ENCODE measurements around the gene MYL12A. TPM values are rescaled to one million over a fixed set of nuclear protein-coding genes. Genes with fewer than 3 reads are reported as not detected.
A peak's percentile ranks its signal among the peaks of the same experiment; 100 is the strongest.

The MYL12A gene
- total and polyA plus RNA-seq, 2 of the 13 experiments (the other 11 are each of a cell fraction or from before 2014, with no cell fraction given): 261 to 277 TPM

DNA sequence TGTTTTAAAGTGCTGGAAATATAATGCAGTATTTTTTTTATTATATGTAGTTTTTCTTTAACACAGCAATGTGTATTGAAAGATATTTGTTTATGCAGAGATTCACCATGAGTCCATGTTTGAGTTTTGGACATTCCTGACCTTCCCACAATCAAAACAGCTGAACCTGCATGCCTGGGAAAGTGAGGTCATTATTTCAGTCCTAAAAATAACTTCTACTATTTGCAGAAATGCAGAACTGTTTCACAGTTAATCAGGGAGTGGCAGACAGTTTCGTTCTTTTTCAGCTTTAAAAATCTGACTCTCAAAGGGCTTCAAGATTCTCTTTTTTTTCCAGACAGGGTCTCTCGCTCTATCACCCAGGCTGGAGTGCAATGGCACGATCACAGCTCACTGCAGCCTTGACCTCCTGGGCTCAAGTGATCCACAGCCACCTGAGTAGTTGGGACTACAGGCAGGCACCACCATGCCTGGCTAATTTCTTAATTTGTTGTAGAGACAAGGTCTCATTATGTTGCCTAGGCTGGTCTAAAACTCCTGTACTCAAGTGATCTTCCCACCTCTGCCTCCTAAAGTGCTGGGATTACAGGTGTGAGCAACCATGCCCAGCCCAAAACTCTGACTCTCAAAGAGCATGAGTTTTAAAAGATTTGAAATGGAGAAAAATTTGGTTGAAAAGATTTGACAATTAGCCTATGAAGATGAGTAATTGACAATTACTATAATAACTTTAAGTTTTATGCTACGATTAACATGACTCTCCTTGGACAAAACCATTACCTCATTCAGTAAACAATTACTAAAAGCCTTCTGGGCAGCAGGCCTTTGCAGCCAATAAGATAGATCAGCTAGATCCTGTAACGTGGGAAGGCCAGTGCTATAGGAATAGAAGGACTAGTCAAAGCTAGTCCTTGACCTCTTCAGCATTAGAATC, 9.4 kb downstream of the MYL12A start (continued):
- TF ChIP-seq, protein P1, sequence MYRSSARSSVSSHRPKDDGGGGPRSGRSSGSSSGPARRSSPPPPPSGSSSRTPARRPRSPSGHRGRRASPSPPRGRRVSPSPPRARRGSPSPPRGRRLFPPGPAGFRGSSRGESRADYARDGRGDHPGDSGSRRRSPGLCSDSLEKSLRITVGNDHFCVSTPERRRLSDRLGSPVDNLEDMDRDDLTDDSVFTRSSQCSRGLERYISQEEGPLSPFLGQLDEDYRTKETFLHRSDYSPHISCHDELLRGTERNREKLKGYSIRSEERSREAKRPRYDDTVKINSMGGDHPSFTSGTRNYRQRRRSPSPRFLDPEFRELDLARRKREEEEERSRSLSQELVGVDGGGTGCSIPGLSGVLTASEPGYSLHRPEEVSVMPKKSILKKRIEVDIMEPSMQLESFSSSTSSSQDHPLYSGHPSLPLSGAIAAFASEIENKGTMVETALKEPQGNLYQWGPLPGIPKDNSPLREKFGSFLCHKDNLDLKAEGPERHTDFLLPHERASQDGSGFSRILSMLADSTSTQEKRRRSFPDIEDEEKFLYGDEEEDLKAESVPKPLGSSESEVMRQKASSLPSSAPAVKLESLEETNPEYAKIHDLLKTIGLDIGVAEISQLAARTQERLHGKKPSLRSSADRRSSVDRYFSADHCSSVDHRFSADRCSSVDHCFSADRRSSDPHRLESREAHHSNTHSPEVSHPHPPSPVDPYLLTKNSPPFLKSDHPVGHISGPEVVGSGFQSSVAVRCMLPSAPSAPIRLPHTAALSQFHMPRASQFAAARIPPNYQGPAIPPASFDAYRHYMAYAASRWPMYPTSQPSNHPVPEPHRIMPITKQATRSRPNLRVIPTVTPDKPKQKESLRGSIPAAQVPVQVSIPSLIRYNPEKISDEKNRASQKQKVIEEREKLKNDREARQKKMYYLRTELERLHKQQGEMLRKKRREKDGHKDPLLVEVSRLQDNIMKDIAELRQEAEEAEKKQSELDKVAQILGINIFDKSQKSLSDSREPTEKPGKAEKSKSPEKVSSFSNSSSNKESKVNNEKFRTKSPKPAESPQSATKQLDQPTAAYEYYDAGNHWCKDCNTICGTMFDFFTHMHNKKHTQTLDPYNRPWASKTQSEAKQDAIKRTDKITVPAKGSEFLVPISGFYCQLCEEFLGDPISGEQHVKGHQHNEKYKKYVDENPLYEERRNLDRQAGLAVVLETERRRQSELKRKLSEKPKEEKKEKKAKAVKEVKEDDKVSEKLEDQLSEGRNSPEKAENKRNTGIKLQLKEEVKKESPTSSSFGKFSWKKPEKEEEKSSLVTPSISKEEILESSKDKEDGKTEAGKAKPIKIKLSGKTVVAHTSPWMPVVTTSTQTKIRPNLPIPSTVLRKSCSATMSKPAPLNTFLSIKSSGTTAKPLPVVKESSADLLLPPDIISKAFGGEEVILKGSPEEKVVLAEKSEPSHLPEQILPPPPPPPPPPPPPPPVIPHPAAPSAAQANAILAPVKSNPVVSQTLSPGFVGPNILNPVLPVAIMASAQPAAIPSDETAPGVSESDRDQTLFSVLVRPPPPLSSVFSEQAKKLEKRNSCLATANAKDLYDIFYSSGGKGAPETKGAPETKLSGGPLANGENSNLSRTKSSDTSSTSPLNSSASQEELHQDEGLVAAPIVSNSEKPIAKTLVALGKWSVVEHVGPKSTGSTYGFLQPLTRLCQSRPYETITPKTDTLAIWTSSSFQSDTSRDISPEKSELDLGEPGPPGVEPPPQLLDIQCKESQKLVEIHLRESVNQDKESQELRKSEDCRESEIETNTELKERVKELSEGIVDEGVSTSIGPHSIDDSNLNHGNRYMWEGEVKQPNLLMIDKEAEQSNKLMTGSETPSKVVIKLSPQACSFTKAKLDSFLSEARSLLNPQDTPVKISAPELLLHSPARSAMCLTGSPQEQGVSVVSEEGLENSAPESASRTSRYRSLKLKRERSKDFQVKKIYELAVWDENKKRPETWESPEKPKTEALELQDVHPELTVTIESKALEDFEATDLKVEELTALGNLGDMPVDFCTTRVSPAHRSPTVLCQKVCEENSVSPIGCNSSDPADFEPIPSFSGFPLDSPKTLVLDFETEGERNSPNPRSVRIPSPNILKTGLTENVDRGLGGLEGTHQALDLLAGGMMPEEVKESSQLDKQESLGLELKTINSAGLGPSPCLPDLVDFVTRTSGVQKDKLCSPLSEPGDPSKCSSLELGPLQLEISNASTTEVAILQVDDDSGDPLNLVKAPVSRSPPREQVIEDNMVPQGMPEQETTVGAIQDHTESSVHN (CRISPR knock-in tag; IDR thresholded peaks at IDR 0.05): no peak
- no peak for TF ChIP-seq ZFP36L1 (CRISPR knock-in tag; IDR thresholded peaks at IDR 0.05)
- no peak for TF ChIP-seq KLF12 (CRISPR knock-in tag; IDR thresholded peaks at IDR 0.05; ENCODE audit: borderline replicate concordance)
- TF ChIP-seq, protein P2, sequence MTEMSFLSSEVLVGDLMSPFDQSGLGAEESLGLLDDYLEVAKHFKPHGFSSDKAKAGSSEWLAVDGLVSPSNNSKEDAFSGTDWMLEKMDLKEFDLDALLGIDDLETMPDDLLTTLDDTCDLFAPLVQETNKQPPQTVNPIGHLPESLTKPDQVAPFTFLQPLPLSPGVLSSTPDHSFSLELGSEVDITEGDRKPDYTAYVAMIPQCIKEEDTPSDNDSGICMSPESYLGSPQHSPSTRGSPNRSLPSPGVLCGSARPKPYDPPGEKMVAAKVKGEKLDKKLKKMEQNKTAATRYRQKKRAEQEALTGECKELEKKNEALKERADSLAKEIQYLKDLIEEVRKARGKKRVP (CRISPR knock-in tag; IDR thresholded peaks at IDR 0.05): no peak
- TF ChIP-seq, protein P3, sequence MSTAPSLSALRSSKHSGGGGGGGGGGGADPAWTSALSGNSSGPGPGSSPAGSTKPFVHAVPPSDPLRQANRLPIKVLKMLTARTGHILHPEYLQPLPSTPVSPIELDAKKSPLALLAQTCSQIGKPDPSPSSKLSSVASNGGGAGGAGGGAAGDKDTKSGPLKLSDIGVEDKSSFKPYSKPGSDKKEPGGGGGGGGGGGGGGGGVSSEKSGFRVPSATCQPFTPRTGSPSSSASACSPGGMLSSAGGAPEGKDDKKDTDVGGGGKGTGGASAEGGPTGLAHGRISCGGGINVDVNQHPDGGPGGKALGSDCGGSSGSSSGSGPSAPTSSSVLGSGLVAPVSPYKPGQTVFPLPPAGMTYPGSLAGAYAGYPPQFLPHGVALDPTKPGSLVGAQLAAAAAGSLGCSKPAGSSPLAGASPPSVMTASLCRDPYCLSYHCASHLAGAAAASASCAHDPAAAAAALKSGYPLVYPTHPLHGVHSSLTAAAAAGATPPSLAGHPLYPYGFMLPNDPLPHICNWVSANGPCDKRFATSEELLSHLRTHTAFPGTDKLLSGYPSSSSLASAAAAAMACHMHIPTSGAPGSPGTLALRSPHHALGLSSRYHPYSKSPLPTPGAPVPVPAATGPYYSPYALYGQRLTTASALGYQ (CRISPR knock-in tag; IDR thresholded peaks at IDR 0.05): no peak
- TF ChIP-seq, protein P4, sequence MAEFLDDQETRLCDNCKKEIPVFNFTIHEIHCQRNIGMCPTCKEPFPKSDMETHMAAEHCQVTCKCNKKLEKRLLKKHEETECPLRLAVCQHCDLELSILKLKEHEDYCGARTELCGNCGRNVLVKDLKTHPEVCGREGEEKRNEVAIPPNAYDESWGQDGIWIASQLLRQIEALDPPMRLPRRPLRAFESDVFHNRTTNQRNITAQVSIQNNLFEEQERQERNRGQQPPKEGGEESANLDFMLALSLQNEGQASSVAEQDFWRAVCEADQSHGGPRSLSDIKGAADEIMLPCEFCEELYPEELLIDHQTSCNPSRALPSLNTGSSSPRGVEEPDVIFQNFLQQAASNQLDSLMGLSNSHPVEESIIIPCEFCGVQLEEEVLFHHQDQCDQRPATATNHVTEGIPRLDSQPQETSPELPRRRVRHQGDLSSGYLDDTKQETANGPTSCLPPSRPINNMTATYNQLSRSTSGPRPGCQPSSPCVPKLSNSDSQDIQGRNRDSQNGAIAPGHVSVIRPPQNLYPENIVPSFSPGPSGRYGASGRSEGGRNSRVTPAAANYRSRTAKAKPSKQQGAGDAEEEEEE (CRISPR knock-in tag; IDR thresholded peaks at IDR 0.05; ENCODE audit: borderline replicate concordance): no peak
- no peak for TF ChIP-seq ZNF143 (CRISPR knock-in tag; IDR thresholded peaks at IDR 0.05)
- TF ChIP-seq, protein P5, sequence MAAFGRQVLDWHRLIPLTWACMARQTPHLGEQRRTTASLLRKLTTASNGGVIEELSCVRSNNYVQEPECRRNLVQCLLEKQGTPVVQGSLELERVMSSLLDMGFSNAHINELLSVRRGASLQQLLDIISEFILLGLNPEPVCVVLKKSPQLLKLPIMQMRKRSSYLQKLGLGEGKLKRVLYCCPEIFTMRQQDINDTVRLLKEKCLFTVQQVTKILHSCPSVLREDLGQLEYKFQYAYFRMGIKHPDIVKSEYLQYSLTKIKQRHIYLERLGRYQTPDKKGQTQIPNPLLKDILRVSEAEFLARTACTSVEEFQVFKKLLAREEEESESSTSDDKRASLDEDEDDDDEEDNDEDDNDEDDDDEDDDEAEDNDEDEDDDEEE (CRISPR knock-in tag; IDR thresholded peaks at IDR 0.05): no peak
- no peak for TF ChIP-seq KLF16 (CRISPR knock-in tag; IDR thresholded peaks at IDR 0.05)
- TF ChIP-seq ATRX (CRISPR knock-in tag; IDR thresholded peaks at IDR 0.05; ENCODE audit: borderline replicate concordance): no peak
- no peak for TF ChIP-seq ZNF335 (CRISPR knock-in tag; IDR thresholded peaks at IDR 0.05)
- no peak for TF ChIP-seq ESRRA (CRISPR knock-in tag; IDR thresholded peaks at IDR 0.05; ENCODE audit: low read depth)
- TF ChIP-seq ZNF446 (CRISPR knock-in tag; IDR thresholded peaks at IDR 0.05): no peak
- TF ChIP-seq HMG20A (CRISPR knock-in tag; IDR thresholded peaks at IDR 0.05; ENCODE audit: borderline replicate concordance): peak; percentile 86; the same call in 1 of the 2 replicates
